ENCODE measurements around the gene OR2L3.

DNA sequence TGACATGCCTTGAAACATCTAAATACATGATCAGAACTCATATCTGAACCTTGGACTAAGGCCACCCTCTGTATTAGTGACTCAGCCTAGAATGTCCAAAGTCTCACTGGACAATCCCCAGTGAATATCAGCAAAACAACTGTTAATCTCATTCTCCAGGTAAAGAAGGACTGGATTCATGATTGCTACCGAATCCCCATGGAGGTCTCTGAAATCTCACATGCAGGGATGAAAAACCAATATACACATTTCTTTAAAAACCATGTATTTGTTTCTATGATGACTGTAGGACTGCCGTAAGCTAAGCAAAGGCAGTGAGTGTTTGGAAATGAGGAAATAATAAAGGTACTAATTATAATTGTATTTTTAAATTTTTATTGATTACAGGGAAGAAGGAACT, at the start of gene OR2L3:
- TF ChIP-seq CTCF (IDR thresholded peaks at IDR 0.05) (no peak), POLR2A (IDR thresholded peaks at IDR 0.05) (no peak)
